GM23248 (cell line): Measurements from ENCODE around the gene USP24.

Source experiments
- EZH2 ChIP-seq: fragments of 200-600 bp; sonication (generic); IDR thresholded peaks from 2 replicates; pipeline ENCODE4 v1.6.1; 2018; ENCODE audit warnings: antibody characterized with exemption, mild to moderate bottlenecking; ENCODE audit not compliant: insufficient read depth, poor library complexity, severe bottlenecking
- EZH2phosphoT487 ChIP-seq: fragments of 200-600 bp; sonication (generic); IDR thresholded peaks from 2 replicates; pipeline ENCODE4 v1.6.1; 2018; ENCODE audit warnings: antibody characterized with exemption, moderate library complexity, mild to moderate bottlenecking, low read depth; ENCODE audit not compliant: insufficient read depth

- TF ChIP-seq EZH2 (no peak), EZH2phosphoT487 (no peak)
Measured at GRCh38 chr1:55117941-55118340, 97.2 kb downstream of the USP24 start.
